Raji (cell line): Measurements from ENCODE around the gene MYH7B.

ENCODE experiments used
- POLR2A ChIP-seq: IDR thresholded peaks from 2 replicates; pipeline ENCODE4 v1.6.1; 2011; ENCODE audit warnings: low read depth, low read length, control low read depth; ENCODE audit not compliant: insufficient read depth

MYH7B gene

DNA sequence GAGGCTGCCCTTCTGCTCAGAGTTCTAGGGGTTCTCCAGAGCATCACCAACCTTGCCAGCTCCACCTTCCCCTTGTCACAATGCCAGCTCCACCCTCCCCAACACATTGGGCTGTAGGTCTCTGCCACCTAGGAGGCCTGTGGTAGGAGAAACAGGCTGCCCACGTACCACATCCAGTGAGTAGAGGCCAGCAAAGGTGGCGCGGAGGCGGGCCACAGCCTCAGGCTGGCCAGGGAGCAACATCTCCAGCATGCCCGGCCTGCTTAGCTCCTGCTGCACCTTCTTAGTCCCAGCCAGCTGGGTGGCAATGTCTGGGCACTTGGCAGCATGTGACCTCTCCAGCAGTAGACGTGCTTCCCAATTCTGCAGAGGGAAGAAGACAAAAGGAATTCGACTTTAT is 23.9 kb upstream of the MYH7B start:
- TF ChIP-seq POLR2A: no peak

DNA sequence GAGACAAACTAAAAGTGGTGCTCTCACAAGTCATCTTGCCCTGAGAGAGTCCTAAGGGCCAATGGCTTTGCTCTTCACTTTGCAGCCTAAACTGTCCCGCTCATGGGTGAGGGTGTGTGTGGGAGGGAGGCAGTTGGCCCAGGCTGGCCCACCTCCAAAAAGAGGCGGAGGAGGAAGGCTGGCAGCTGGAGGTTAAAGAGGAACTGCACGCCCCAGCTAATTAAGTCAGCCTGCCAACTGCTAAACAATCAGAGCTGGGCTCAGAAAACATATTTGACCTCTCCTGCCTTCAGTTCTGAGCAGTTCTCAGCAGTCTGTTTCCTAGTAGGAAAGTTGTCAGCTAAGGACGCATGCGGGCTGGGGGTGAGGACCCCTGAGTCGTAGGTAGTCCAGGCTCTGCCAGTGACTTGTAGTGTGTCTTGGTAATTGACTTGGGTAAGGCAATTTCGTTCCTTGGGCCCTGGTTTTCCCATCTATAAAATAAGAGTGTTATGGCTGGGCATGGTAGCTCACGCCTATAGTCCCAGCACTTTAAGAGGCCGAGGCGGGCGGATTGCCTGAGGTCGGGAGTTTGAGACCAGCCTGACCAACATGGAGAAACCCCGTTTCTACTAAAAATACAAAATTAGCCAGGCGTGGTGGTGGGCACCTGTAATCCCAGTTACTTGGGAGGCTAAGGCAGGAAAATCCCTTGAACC is 17.1 kb upstream of the MYH7B start:
- TF ChIP-seq POLR2A: no peak

DNA sequence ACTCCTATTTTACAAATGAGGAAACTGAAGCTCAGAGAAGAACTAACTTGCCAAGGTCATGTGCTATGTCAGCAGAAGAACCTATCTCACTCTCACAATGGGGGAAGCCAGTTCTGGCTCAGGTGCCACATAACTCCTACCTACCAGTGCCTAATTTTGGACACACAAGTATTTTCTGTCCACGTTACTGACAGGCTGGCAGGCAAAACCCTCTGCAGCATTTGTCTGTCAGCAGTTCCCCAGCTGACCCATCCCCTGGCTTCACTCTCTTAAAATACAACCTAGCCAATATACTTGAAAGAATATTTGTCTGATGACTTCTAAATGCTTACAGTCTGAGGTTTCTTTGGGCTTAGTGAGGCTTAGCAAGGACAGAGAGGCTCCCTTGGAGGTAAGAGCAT is 15.6 kb upstream of the MYH7B start:
- no peak for TF ChIP-seq POLR2A

DNA sequence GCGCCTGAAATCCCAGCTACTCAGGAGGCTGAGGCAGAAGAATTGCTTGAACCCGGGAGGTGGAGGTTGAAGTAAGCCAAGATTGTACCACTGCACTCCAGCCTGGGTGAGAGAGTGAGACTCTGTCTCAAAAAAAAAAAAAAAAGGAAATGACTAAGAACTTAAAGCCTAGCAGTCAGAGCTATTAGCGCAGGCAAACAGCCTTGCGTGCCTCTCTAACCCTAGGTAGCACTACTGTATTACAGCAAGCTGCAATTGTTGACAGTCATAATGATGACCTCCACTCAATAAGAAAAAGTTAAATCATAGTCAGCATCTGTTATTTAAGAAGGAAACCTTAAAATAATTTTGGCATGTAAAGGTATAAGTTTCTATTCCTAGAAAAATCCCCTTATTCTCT is 14.4 kb upstream of the MYH7B start:
- no peak for TF ChIP-seq POLR2A

DNA sequence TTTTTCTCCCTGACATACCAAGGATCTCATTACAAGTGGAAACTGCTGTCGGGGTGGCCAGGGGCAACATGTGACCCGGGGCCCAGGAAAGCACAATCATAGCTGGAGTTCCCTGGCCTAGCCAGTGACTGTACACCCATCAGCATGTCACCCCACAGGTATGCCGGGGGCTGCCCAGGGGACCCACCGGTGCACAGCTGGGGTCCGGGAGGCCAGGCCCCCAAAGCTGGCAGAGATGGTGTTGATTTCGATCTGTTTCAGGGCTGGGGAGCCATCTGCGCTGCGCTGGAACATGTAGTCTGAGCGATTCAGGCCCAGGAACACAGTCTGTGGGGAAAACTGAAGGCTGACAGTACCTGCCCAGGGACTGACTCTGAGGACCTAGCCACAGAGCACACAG is 13.4 kb upstream of the MYH7B start:
- TF ChIP-seq POLR2A: no peak

DNA sequence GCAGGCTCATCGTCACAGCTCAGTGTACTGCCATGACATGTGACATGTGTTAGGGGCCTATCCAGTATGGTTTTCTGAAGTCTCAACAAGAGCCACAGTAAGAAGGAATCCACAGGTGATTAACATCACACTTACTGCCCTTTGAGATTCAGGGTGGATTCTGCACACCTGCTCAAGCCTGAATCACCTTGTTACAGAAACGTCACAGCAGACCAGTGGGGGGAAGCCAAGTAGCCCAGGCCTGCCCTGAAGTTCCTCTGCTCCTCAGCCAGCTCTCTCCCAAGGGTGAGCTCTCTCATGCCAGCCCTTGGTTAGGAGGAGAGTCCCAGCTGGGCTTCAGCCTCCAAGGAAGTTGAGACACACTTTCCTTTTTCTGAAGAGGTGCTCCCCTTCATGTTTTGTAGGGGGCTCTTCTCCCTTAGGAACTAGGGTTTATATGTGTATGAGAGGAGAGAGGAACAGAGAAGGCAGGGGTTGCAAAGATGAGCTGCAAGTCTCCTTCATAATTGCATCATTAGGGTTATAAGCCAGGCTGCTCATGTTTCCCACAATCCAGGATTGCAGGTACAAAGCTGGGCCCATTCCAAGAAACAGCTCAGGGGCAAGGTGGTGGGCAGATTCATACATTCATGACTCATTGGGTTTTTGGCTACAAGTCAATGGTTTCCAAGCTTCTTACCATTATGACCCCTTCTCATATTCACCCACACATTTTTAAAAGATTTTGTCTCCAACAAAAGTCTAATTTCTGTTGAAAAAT is 11.7 kb upstream of the MYH7B start:
- TF ChIP-seq POLR2A: no peak

DNA sequence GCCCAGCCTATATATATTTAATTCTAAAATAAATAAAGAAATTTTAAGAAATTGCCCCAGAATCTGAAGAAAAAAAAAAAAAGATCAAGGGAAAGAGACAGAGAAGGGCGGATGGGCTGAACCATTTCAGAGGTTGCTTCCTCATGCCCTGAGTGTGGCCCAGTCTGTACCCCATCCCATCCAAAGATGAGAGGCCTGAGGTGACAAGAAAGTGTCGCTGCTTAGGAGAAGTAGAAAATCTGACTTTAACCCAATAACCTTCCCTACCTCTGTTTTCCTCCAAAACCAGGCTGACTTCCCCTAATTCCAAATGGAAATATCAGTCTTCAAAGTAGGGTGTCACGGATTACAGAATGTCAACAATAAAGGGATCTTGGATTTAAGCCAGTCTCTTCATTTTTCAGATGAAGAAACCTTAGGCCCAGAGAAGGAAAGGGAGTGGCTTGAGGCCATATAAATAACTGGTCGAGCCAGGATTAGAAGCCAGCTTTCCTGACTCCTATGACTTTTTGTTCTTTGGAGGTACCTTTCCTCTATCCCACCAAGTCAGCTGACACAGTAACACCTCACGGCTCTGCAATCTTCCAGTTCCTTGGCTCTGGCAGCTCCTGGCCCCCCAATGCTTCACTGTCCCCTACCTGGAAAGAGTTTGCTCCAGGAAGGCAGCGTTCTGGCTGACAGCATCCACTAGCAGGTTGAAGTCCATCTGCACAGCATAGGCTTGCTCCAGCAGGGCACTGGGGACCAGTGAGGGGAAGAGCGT is 10.2 kb upstream of the MYH7B start:
- TF ChIP-seq POLR2A: no peak

DNA sequence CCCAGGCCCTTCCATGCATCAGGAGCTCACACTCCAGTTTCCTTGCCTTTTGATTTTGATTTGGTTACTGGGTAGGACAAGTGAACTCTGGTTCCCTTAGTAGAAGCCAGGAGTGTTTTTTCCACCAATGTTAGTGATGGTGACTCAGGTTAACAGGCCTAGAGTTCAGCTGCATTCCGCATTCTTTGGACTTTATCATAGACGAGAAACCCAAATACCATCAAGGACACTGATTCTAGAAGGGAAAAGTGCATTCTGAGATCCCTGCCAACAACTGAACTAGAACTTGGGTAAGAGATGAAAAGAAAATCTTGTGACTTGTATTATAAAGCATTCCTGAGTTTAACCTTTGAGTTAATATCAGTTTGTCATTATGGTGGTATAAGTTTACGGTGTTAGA is 9.0 kb upstream of the MYH7B start:
- no peak for TF ChIP-seq POLR2A

DNA sequence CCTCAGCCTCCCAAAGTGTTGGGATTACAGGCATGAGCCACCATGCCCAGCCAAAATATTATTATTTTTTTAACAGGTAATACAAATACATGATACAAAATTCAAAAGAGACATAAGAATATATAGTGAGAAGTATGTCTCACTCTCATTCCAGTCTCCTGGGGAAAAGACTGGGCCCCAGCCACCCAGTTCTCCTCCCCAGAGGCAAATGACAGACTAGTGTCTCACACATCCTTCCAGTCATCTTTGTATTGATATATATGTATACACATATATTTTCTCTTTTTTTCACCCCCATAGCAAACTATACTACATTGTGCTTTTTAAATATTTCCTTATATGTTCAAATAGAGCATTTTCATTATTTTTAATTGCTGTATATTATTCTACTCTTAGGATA is 8.3 kb upstream of the MYH7B start:
- TF ChIP-seq POLR2A: no peak

DNA sequence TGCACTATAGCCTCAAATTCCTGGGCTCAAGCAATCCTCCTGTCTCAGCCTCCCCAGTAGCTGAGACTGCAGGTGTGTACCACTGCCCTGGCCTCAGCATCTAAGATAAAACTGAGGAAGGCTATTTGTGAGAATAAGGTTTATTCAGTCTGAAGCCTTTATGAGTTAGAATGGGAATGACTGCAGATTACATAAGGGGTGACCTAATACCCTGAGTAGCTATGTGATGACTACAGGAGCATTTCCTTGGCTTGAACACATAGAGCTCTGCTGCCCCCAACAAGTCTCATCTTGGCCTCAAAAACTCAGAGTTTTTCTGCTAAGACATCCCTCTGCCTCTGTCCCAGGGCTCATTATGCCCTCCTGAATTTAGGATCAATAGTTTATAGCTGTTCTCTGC is 7.6 kb upstream of the MYH7B start:
- no peak for TF ChIP-seq POLR2A

DNA sequence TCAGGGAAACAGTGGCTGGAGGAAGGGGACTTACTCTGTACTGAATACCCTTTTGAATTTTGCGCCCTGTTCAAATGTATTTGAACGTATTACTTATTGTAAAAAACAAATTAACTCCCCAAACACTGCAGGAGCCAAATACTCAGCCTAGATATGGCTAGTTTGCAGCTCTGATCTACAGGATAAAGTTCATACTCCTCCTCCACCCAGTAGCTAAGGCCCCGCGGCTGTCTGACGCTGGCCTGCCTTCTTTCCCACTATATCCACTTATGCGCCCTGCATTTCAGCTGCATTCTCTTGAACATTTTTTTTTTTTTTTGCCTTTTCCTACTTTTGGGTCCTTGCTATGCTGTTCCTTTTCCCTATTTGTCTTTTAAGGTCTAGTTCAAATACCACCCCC is 6.5 kb upstream of the MYH7B start:
- TF ChIP-seq POLR2A: no peak

DNA sequence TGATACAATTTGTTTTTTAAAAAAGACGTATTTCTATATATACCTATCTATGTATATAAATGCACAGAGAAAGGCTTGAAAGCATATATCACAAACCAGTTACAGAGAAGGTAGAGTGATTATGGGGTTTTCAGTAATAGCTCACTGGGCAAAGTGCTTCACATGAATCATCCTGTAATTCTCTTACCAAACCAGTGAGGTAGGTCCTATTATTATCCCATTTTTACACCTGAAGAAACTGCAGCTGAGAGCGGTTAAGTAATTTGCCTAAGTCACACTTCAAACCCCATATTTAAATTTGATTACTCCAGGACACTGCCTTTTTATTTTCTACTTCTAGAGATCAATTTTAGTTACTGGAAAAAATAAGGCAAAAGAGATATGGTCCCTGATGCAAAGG is 4.4 kb upstream of the MYH7B start:
- no peak for TF ChIP-seq POLR2A

DNA sequence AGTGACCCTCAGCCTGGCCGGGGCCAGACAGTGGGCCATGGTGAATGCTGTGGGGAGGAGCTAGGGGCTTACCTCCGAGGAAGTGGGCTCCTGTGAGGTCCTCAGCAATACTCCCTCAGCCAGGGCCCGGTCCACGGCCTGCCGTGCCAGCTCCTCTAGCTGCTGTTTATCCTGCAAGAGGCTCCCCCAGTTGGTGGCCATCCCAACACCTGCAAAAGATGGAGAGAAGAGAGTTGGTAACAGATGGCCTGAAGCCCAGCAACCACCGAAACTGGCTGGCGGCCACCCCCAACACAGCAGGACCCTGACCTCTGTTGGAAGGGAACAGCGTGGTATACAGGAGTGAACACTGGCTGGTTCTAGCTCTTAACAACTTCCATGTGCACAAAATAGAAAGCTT is 4.0 kb upstream of the MYH7B start:
- no peak for TF ChIP-seq POLR2A

DNA sequence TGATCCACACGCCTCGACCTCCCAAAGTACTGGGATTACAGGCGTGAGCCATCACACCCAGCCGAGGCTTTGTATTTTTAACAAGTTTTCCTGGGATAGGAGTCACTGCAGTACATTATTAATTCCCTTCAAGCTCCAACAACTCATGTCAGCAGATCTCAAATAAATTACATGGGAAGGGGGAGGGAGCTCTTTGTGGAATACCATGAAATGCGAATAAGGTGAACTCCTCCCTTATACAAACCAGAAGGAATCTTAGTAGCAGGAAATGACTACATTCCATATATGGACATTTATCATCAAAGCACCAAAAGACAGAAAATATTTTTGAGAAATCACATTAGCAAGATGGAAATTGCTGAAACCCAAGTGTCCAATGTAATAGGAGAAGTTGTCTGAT is 3.0 kb upstream of the MYH7B start:
- TF ChIP-seq POLR2A: no peak

DNA sequence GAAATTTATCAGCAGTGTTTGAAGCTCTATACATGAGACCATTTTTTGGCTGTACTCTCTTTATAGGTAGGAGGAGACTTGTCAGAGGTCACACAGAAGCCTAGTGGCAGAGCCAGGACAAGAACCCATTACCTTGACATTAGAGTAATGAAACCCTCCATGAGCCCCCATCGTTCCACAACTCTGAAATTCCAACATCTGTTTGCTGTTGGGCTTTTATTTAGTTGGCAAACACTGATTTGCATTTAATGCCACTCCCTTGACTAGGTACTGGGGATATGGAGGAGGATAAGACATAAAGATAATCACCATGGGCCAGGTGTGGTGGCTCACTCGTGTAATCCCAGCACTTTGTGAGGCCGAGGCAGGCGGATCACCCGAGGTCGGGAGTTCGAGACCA is 1.7 kb upstream of the MYH7B start:
- TF ChIP-seq POLR2A: no peak

DNA sequence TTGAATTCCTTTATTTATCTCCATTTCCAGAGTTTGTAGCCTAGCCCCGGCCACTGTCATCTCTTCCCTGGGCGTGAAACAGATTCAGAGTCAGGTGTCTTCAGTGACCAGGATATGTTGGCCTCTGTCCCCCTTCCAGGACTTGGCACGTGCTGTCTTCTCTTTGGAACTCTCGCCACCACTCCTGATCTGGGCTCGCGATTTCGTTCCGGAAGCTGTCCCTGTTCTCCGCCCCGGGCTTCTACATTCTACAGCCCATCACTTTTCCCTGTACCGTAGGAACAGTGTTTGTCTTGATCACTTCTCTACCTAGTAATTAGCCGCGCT is 801 bp upstream of the MYH7B start:
- no peak for TF ChIP-seq POLR2A
